Measurements from ENCODE around the gene BEX2. TPM values are rescaled to one million over a fixed set of nuclear protein-coding genes. Genes with fewer than 3 reads are reported as not detected.

BEX2 gene
- total RNA-seq, 2 experiments from 2014 or later: 4.9 to 5.3 TPM

Other genes starting within 250 kb of the BEX2 start
- not detected for gene BEX1, start 246.8 kb downstream of the BEX2 start, total RNA-seq
- gene NXF3, start 217.8 kb downstream of the BEX2 start, total RNA-seq: not detected
- 1 to 10 TPM; 8.9 to 9.0 TPM for gene BEX4, start 95.9 kb downstream of the BEX2 start, total RNA-seq
- gene TCEAL8, start 55.8 kb downstream of the BEX2 start, total RNA-seq: 10 to 100 TPM; 32.4 to 35.4 TPM
- gene TCEAL5, start 34.2 kb downstream of the BEX2 start, total RNA-seq: not detected
- not detected for gene TCEAL7, start 19.2 kb upstream of the BEX2 start, total RNA-seq
- gene TCEAL9, start 45.5 kb upstream of the BEX2 start, total RNA-seq: 1 to 10 TPM in 1 of 2 experiments, under 1 TPM in 1; 0.84 to 1.2 TPM
- 10 to 100 TPM; 11.1 to 11.3 TPM for gene BEX3, start 65.5 kb upstream of the BEX2 start, total RNA-seq
- not detected for gene RAB40A, start 208.5 kb upstream of the BEX2 start, total RNA-seq